ENCODE measurements around the gene SLC30A7. TPM values are rescaled to one million over a fixed set of nuclear protein-coding genes. Genes with fewer than 3 reads are reported as not detected.

The SLC30A7 gene
- total RNA-seq, 1 donor from 2014 or later = 22.2 TPM

- Histone ChIP-seq H3K4me2 (no peak overlapping the region), H3K9me3 (ENCODE audit: low read depth) (no peaks in the 10 kb centered on the region), H3K27ac (no peak overlapping the region), H3K4me1 (no peaks in the 10 kb centered on the region), H3K27me3 (no peaks in the 10 kb centered on the region), H3K36me3 (peaks cover 6% of the 10 kb centered on the region), H3K9ac (no peak overlapping the region), H4K20me1 (ENCODE audit: low read depth) (no peaks in the 10 kb centered on the region), H3F3A (ENCODE audit: low read depth) (no peaks in the 10 kb centered on the region), H3K4me3 (no peak overlapping the region), H2AFZ (replicated peaks) (no peak overlapping the region), H3K79me2 (ENCODE audit: low read depth) (no peaks in the 10 kb centered on the region)
- DNase-seq (ENCODE audit: low spot score) = no peak
- TF ChIP-seq EZH2phosphoT487 (IDR thresholded peaks at IDR 0.05) = no peak
- TF ChIP-seq EZH2 (IDR thresholded peaks at IDR 0.05) = no peak
- TF ChIP-seq, protein P1, sequence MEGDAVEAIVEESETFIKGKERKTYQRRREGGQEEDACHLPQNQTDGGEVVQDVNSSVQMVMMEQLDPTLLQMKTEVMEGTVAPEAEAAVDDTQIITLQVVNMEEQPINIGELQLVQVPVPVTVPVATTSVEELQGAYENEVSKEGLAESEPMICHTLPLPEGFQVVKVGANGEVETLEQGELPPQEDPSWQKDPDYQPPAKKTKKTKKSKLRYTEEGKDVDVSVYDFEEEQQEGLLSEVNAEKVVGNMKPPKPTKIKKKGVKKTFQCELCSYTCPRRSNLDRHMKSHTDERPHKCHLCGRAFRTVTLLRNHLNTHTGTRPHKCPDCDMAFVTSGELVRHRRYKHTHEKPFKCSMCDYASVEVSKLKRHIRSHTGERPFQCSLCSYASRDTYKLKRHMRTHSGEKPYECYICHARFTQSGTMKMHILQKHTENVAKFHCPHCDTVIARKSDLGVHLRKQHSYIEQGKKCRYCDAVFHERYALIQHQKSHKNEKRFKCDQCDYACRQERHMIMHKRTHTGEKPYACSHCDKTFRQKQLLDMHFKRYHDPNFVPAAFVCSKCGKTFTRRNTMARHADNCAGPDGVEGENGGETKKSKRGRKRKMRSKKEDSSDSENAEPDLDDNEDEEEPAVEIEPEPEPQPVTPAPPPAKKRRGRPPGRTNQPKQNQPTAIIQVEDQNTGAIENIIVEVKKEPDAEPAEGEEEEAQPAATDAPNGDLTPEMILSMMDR (IDR thresholded peaks at IDR 0.05) = no peak
- H3K27me3 Mint-ChIP-seq (ENCODE audit: insufficient read depth, low read depth) = no peaks in the 10 kb centered on the region
- H3K4me3 Mint-ChIP-seq = no peak overlapping the region
- no peaks in the 10 kb centered on the region for H3K9me3 Mint-ChIP-seq
- H3K27ac Mint-ChIP-seq = no peak overlapping the region
- H3K4me1 Mint-ChIP-seq = no peaks in the 10 kb centered on the region
- peaks cover 13% of the 10 kb centered on the region for H3K36me3 Mint-ChIP-seq
These were observed 20.7 kb upstream of the SLC30A7 start for GRCh38 chr1:100875228-100875627.

DNA sequence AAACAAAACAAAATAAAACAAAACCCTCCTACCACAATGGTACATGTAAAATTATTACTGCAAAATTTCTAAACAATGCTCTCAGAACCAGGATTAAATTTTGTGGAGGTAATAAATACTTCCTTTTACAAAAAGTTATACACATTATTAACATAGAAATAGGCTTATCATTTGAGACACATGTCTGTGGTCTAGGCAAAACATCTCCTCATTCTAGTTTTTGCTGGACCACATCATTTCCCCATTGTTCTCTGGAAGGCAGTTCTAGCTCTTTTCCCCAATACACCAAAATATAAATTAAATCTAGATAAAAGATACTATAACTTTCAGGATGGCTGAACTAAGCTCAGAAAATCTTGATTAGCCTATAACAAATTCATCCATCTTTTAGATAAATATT, 19.6 kb upstream of the SLC30A7 start:
- Histone ChIP-seq H3K36me3 (peaks cover 6% of the 10 kb centered on the region), H3K4me1 (no peaks in the 10 kb centered on the region), H3K4me3 (no peak overlapping the region), H3K79me2 (ENCODE audit: low read depth) (no peaks in the 10 kb centered on the region), H3K27me3 (no peaks in the 10 kb centered on the region), H3F3A (ENCODE audit: low read depth) (no peaks in the 10 kb centered on the region), H3K9me3 (ENCODE audit: low read depth) (no peaks in the 10 kb centered on the region), H3K27ac (no peak overlapping the region), H4K20me1 (ENCODE audit: low read depth) (no peaks in the 10 kb centered on the region), H3K4me2 (no peak overlapping the region), H2AFZ (replicated peaks) (no peak overlapping the region), H3K9ac (no peak overlapping the region)
- no peak for DNase-seq (ENCODE audit: low spot score)
- no peak overlapping the region for H3K27ac Mint-ChIP-seq
- H3K4me1 Mint-ChIP-seq = no peaks in the 10 kb centered on the region
- no peaks in the 10 kb centered on the region for H3K27me3 Mint-ChIP-seq (ENCODE audit: insufficient read depth, low read depth)
- H3K9me3 Mint-ChIP-seq = no peaks in the 10 kb centered on the region
- H3K36me3 Mint-ChIP-seq = peaks cover 13% of the 10 kb centered on the region
- TF ChIP-seq EZH2phosphoT487 (IDR thresholded peaks at IDR 0.05) (no peak), EZH2 (IDR thresholded peaks at IDR 0.05) (no peak)
- TF ChIP-seq, protein P1 (IDR thresholded peaks at IDR 0.05) = no peak
- no peak overlapping the region for H3K4me3 Mint-ChIP-seq

DNA sequence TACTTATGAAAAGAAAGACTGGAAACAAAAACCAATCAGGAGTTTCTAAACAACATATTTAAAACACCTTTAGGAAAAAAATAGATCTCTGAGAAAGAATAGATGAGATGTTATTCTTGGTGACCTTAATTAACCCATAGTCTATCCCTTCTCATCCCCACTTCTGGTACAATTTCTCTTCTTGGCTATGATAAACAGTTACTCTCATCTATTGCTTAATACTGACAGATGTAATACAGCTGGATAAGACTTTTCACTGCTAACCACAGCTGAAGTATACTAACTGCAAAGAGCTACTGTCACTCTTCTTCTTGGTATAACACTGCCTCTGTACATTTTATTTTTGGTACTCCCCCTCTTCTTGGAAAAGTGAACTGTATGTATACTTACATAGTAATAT, 16.5 kb upstream of the SLC30A7 start:
- H3K4me2 ChIP-seq = no peak overlapping the region
- H3K9ac ChIP-seq = no peak overlapping the region
- no peaks in the 10 kb centered on the region for H4K20me1 ChIP-seq (ENCODE audit: low read depth)
- no peaks in the 10 kb centered on the region for H3K9me3 Mint-ChIP-seq
- H3K27me3 ChIP-seq = no peaks in the 10 kb centered on the region
- no peak overlapping the region for H3K27ac ChIP-seq
- no peaks in the 10 kb centered on the region for H3K9me3 ChIP-seq (ENCODE audit: low read depth)
- H3K4me3 Mint-ChIP-seq = no peak overlapping the region
- no peak overlapping the region for H3K27ac Mint-ChIP-seq
- H3K4me1 Mint-ChIP-seq = no peaks in the 10 kb centered on the region
- H3K36me3 ChIP-seq = peaks cover 6% of the 10 kb centered on the region
- no peak overlapping the region for H3K4me3 ChIP-seq
- H3F3A ChIP-seq (ENCODE audit: low read depth) = no peaks in the 10 kb centered on the region
- H3K36me3 Mint-ChIP-seq = peaks cover 12% of the 10 kb centered on the region
- no peak for TF ChIP-seq EZH2phosphoT487 (IDR thresholded peaks at IDR 0.05)
- no peak for TF ChIP-seq EZH2 (IDR thresholded peaks at IDR 0.05)
- TF ChIP-seq, protein P1 (IDR thresholded peaks at IDR 0.05) = no peak
- H3K27me3 Mint-ChIP-seq (ENCODE audit: insufficient read depth, low read depth) = no peaks in the 10 kb centered on the region
- H3K4me1 ChIP-seq = no peaks in the 10 kb centered on the region
- no peaks in the 10 kb centered on the region for H3K79me2 ChIP-seq (ENCODE audit: low read depth)
- no peak for DNase-seq (ENCODE audit: low spot score)
- H2AFZ ChIP-seq (replicated peaks) = no peak overlapping the region
